Stimulated activated CD4-positive, alpha-beta T cell treated with anti-CD3 and anti-CD28 coated beads, Interleukin-1b, Interleukin-23, amount 100 ng/mL, for 4 hours (primary cell): ENCODE measurements around the gene MBP.
"Not testable (repeated sequence)": the region's sequence is repeated elsewhere in the genome, so short reads cannot be mapped to it uniquely, and the experiment has no call there.

ENCODE experiments used
- DNase-seq, 2 donors: peaks; one replicate each; pipeline ENCODE4 v3.0.0-alpha.2; 2020; ENCODE audit warnings: low read depth in 2 of 2

MBP gene

GRCh38 chr18:77022556-77022955, 110.0 kb downstream of the MBP start:
- DNase-seq = no peak

DNA sequence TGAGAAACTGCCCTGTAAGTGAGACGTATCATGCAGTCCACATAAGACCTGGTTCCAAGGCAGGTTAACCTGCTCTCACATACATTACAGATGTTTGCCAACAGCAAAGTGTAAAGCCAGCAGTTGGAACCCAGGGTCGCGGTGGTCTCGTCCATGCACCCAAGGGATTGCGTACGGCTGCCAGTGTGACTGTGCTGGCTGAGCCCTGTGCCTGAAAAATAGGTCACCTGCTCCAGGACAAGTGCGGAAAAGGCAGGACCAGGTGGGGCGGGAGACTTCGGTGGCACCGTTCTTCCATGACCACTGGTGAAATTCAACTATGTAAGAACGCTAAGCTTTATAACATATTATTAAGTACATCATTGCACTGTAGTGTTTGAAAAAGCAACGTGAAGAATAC, 110.5 kb downstream of the MBP start:
- DNase-seq = no peak

DNA sequence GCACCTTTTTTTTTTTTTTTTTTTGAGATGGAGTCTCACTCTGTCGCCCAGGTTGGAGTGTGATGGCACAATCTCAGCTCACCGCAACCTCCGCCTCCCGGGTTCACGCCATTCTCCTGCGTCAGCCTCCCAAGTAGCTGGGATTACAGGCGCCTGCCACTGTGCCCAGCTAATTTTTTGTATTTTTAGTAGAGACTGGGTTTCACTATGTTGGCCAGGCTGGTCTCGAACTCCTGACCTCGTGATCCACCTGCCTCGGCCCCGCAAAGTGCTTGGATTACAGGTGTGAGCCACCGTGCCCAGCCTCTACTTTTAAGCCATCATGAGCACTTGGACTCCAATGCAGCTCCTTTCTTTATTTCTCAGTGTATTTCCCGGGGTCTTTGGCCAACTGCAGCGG, 111.1 kb downstream of the MBP start:
- DNase-seq = not testable (repeated sequence)

GRCh38 chr18:77021075-77021474, 111.5 kb downstream of the MBP start:
- DNase-seq = no peak

GRCh38 chr18:77020561-77020960, 112.0 kb downstream of the MBP start:
- DNase-seq = no peak

- no peak for DNase-seq
These were observed 112.9 kb downstream of the MBP start for GRCh38 chr18:77019641-77020040.

- DNase-seq = not testable (repeated sequence)
These were observed 113.9 kb downstream of the MBP start for GRCh38 chr18:77018650-77019049.

DNA sequence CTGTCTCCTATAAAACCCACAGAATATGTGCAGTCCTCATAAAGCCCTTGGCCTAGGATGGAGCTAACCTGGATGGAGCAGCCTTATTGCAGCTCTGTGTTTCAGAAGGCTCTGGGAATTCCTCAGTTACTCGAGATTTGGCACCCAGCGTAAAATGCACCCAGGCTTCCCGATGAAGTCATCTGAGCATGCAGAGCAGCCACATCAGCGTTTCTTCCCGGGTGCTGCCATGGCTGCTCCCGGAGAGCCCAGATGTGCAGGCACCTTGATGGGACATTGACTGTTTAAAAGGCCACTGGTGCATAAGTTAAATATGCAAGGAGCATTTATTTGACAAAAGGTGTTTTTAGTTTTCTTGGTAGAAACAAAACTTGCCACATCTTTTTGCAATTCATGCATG, 115.2 kb downstream of the MBP start:
- no peak for DNase-seq

DNA sequence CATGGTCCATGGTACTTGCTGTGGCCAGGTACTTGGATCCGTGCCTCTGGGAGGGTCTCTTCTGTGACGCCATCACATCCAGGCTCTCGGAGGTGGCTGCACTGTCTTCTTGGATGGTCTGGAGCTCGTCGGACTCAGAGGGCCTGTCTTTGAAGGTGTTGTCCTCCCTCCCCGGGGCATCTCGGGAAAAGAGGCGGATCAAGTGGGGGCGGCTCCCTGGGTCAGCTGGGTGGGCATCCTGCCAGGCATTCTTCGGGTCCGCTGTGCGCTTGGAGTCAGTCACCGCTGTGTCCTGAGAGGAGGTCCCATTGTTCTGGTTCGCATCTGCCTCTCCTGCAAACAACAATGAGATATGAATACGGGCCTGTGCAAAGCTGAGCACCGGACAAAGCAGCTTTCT, 115.6 kb downstream of the MBP start:
- DNase-seq = no peak

DNA sequence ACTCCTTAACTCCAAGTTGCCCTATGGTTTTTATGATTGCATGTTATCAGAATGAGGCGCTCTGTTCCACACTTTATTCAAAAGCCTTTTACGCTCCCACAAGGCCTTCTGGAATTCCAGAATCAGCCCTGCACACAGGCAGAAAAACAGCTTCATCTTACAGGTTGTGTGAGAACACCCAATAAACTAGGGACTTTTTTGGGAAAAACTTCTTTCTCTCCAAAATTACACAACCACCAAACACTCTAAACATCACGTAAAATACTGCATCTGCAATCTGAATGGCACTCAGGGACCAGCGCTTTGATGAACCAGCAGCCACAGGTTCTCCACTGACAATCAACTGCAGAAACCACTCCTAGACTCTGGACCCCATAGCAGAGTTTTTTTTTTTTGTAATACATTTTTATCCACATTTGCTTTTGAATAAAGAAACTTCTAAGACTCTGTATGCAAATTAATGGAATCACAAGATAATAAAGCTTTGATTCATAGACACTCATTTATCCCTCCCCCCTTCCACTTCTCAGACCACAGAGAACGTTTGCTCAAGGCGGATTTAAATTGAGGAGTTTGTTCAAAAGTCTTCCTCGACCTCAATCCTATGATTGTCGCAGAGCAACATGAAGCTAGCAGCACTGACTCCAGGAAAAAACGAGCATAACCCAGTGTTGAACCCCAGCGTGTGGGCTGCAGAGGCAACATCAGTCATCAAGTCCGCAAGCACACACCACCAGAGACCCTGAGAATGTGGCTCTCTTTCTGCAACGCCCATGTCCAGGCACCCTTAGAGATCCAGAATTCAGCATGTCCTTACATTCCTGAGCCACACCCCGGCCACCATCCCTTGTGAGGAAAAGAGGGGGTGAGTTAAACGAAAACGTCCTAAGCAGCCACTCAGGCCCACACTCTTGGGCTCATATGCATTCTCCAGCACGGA, 116.5 kb downstream of the MBP start:
- no peak for DNase-seq

DNA sequence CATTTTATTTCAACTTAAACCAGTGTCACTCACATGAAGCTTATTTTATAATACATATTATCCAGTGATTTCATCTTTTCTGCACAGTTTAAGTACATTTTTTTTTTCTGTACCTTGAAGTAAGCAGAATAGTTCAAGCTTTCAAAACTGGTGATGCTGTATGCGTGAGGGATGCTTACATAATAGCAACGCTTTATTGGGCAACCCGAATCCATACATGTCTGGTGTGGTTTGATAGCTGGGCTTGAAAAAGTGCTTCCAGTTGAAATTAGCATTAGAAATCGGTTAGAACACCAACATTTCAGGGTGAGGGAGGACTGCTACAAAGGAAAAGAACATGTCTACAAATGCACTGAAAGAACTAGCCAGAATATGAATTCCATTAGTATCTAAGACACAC, 117.4 kb downstream of the MBP start:
- no peak for DNase-seq

DNA sequence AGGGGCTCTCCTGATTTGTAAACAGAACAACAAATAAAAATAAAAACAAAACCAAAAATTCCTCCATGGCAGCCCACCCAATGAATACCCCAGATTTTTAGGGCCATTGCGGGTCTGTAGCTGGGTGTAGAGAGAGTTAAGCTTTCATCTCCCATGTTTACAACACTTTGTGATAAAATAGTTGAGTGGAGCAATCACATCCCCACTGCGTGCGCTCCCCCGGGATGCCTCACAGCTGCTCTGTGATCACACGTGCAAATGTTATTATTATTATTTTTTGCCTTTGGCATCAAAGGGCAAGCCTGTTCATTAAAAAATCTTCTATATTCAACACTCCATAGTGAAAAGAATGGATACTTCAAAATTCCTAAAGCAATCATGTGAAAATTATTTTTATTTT, 118.0 kb downstream of the MBP start:
- no peak for DNase-seq

- DNase-seq = no peak
These were observed 118.6 kb downstream of the MBP start for GRCh38 chr18:77013811-77014521.

DNA sequence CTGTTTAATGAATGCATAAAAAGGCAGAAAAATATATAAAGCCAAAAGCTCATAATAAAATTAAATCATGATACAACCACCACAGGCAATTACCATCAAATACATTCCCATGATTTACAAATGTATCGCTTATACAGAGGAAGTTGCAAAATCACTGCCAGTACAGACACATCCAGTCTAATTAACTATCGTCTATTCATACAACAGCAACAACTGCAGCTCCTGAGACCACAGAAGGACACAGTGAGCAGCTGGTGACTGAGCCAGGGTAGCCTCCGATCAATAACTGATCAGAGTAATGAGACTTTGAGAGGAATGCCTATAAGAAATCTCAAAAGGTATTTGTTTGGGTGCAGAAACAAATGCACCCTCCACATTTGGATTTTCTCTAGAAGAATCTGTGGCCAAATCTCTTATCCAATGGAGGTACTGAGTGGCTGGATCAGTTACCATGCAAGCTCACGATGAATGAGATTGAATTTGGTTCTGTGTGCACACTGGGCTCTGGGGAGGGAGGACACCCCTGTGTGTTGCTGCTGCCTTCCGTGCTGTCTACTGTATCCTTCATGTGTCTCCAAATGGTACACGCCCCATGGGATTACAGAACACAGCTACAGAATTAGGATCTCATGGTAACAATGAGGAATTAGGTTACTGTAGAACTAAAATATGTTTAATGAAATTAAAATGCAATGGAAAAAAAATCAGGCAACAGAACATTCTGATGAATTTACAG, 119.6 kb downstream of the MBP start:
- DNase-seq = no peak

DNA sequence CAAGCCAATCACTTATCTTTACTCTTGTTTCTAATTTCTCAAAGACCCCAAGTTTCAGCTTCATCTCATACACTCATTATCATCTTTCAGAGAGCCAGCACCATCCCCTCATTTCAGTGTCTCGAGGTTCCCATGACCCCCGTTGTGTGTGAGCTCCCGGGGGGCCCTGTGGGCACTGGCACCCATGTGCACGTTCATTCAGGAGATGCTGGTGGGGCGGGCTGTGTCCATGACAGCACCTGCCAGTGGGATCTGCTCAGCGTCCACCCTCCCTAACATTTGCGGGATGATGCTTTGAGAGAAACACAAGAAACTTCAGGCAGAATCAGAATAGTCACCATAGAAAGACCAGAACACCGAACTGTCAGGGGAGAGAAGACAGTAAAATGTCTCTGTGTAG, 120.5 kb downstream of the MBP start:
- DNase-seq = no peak

DNA sequence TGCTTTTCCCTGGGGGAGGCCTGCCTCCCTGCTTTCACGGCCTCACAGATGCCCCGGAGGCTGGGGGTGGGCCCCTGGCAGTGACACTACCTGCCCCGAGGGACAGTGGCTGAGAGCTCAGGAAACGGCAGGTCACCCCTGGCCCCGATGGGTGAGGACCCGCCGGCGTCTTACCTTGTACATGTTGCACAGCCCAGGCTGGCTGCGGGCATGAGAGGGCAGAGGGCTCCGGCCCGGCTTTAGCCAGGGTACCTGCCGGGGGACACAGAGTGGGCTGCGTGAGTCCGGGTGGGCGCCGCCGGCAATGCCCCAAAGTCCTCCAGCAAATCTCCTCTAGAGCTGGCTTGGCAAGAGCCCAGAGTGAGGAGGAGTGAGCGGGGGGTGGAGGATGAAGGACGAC, 122.9 kb downstream of the MBP start:
- DNase-seq = no peak

GRCh38 chr18:77008576-77009315, 123.8 kb downstream of the MBP start:
- DNase-seq = no peak

DNA sequence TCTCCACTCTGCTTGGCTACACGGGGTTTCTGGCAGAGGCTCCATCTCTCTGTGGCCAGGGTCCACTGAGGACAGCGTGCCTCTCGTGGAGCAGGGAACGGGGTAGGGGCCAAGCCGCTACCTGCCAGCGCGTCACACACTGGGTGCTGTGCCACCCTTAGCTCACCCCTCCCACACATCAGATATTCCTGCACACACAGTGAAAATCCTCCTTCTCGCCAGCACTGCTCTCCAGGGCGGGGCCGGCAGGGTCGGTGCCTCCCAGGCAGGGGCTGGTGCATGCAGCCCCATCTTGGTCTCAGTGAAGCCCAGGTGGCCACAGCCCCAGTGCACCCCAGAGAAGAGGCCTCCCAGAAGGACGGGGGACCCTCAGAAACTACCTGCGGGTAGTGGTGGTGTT, 124.6 kb downstream of the MBP start:
- DNase-seq = no peak

GRCh38 chr18:77007251-77007650, 125.3 kb downstream of the MBP start:
- DNase-seq = no peak

DNA sequence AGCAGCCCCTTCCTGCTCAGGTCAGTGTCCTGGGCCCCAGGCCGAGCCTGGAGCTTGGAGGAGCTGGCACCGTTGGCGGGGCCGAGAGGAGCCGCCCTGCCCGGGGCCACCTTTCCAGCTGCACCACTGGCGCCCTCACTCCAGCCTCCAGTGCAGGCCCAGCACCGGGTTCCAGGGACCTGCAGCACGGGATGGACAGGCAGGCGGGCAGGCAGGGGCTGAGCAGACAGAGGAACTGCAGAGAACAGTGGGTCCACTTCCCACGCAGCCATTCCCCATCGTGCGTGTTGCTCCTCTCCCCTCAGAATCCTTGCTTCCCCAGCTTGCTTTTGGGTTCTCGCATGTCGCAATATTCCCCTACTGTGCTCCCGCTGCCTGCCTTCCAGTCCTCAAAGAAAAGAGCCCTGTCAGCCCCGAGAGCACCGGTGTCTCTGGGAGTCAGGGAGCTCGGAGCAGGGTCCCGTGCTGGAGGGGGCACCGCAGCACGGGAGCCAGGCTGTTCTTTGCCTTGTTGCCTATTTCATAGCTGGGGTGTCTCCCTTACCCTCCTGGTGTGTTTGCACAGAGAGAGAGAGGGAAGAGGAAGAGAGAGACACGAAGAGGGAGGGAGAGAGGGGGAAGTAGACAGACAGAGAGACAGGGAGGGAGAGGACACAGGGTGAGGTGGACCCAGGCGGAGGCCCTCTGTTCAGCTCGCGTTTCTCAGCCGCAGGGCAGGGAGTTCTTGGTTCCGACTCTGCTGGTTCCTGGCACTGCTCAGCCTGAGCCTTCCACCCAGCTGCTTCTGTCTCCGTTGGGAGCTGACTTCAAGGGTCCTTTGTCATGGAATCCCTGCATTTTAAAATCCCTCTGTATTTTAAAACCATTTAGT, 126.0 kb downstream of the MBP start:
- no peak for DNase-seq
